AG09319 (cell line): ENCODE data around the gene FILIP1.

Source experiments
- DNase-seq: peaks from one replicate; pipeline ENCODE4 v3.0.0-alpha.2; 2010; ENCODE audit warnings: low read depth; ENCODE audit errors: extremely low read depth
- TF ChIP-seq, protein P1 (sequence below): IDR thresholded peaks from 2 replicates; pipeline ENCODE4 v1.5.1; 2011; ENCODE audit warnings: low read depth, mild to moderate bottlenecking, inconsistent platforms, low read length, moderate library complexity

FILIP1 gene

DNA sequence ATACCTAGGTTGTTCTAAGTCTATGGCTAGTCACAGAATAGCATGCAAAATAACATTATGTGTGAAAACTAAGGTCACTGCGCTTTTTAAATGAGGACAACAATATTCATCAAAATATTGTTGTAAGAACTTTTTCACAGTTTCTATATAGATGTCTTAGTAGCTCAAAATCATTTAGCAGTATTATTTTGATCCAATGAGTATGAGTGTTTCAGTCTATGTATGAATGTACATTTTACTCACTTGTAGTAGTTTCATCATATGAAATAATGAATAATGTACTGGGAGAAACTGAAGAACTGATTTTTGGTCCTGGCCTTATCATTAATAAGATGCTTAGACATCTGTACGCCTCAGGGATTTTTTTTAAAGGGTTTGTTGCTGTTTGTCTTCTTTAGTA is 192.5 kb downstream of the FILIP1 start:
- DNase-seq = no peak
- TF ChIP-seq, protein P1, sequence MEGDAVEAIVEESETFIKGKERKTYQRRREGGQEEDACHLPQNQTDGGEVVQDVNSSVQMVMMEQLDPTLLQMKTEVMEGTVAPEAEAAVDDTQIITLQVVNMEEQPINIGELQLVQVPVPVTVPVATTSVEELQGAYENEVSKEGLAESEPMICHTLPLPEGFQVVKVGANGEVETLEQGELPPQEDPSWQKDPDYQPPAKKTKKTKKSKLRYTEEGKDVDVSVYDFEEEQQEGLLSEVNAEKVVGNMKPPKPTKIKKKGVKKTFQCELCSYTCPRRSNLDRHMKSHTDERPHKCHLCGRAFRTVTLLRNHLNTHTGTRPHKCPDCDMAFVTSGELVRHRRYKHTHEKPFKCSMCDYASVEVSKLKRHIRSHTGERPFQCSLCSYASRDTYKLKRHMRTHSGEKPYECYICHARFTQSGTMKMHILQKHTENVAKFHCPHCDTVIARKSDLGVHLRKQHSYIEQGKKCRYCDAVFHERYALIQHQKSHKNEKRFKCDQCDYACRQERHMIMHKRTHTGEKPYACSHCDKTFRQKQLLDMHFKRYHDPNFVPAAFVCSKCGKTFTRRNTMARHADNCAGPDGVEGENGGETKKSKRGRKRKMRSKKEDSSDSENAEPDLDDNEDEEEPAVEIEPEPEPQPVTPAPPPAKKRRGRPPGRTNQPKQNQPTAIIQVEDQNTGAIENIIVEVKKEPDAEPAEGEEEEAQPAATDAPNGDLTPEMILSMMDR = no peak

DNA sequence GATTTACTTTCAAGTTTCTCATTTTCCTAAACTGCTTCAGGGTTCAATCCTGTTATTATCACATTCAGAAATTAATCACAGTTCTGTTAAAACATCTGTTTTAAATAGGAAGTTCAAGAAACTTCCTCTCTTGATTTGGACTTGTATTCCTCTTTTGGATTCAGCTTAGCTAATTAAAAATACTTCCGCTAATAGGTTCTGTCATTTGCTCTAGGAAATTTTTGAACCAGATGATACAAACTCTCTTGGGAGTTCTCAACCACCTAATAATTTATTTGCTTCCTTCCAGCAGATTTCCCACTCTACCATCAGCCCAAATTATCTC is 193.1 kb downstream of the FILIP1 start:
- TF ChIP-seq, protein P1 = no peak
- DNase-seq = no peak

DNA sequence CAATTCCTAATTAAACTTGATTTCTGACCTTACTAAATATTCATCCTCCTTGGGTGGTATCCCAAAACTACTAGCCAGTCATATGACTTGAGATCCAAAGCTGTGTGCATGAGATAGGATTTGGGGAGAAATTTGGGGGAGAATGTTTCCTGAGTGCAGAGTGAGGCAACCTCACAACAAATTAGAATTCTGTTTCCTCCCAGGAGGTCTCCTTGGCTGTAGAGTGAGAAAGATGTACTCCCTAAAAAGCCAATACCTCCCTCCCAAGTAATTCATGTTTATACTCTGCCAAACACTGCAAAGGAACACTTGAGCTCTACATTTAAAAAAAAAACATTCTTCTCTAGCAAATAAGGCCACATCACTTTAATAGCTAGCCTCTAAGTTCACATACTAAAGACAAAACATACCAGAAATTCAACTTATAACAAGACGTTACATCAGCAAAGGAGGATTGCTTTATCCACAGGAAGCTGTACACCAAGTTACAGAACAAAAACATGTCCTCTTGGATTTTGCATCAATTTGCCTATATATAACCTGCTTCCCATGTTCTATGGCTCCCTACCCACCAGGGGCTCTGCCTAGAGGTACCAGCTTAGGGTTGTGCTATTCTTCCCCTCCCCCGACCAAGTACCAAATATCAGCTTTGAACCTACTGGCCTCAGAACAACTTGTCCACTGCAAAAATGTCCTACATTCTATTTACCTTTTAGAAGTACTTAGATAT is 193.6 kb downstream of the FILIP1 start:
- no peak for DNase-seq

DNA sequence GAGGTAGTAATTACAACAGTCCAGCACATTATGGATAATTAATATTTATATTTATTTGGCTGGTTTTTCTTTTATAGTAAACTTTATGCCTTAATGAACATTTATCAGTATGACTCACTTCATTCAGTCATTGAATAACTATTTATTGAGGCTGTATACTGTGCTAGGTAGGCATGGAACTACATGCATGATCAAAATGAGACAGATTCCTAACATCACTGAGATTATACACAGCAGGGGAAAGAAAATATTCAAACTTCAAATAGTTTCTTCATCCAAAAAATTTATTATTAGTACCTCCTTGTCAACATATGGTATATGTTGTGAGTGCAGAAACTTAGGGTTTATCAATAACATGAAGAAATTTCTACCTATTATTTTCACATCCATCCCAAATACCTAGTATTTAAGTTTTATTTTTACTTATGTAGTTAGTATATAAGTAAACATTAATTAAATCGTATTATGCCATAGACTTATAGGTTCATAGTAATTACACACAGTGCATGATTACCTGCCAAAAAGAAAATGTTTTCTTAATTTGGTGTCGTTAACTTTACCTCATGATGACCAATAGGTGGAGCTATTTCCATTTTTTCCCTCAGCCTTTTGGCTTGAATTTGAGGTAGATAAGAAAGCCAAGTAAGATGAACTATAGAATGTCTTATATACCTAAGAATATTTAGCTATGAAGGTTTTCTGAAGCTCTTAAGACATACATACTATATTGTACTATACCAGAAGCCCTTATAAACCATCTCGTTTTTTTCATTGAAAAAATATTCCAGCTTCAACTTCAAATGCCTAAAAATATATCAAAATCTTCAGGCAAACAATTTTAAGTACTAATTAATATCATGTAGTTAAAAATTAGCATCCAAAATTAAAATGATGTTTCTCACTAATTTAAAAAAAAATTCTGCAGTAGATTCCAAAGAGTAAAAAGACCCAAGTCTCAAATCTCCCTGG is 196.5 kb downstream of the FILIP1 start:
- TF ChIP-seq, protein P1 = peak; percentile 58
- DNase-seq = no peak

More for the DNA sequence above, 193.6 kb downstream of the FILIP1 start:
- TF ChIP-seq, protein P1 = no peak

DNA sequence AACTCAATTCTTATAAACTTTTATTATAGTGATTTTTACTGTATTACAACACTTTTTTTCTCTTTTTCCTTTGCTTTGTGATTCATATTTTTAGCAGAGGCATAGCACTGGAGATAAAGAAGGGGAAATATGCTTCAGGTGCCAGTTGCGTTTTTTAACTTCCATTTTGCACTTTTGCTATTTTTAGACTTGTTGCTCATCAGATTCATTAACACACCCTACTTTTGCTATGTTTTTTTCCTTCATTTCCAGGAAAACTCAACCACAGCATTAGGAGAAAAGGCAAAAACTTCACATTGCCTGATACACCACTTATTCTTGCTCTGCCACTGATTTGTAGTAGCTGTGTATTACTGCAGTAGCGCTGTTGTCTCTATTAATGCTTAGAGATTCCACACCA is 201.0 kb downstream of the FILIP1 start:
- DNase-seq = no peak
- TF ChIP-seq, protein P1 = no peak

DNA sequence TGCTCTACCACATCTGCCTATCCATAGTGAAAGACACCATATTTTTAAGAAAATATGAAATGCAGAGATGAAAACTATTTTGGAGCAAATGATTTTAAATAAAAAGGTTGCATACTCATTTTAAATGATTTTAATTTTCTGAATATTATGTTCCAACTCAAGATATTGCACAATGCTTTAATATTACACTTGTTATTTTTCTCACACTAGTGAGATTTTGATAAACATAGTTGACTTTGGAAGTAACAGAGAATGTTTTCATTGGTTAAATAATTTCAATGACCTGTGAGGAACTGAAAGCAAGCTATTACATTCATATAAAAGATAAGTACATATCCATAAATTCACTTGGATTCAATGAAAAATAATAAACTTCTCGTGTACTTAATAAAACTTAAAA is 201.9 kb downstream of the FILIP1 start:
- no peak for DNase-seq
- TF ChIP-seq, protein P1 = no peak

DNA sequence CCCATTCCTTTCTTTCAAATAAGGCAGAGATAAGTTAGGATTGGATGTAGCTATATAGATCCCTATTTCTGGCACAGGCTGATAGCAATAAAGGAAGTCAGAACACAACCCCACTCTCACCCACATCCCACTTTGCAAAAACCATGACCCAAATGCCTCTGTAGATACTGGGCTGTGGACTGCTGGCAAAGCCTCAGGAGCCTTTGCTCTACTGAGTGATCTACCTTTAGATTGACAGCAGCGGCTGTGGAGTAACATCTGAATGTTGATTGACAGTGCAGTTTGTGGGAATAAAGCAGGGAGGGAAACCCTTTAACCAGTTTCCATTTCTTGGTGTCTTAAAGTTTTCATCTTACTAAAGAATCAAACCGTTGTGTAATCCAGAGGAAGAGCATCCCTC is 202.3 kb downstream of the FILIP1 start:
- TF ChIP-seq, protein P1 = no peak
- no peak for DNase-seq
